A673 (cell line): Measurements from ENCODE around the gene ACSF3.

Experiments used
- CTCF ChIP-seq: fragments of 300-800, 200-600 bp; sonication (generic); conservative IDR thresholded peaks from 2 replicates; pipeline ENCODE4 v1.5.1; 2017; ENCODE audit warnings: low read depth, mild to moderate bottlenecking, antibody characterized with exemption, low read length, moderate library complexity, mixed read lengths
- EZH2 ChIP-seq: fragments of 200-600 bp; sonication (generic); IDR thresholded peaks from 2 replicates; pipeline ENCODE4 v1.6.1; 2017; ENCODE audit warnings: borderline replicate concordance, low read depth, mild to moderate bottlenecking, mixed read lengths, antibody characterized with exemption, low read length; ENCODE audit not compliant: poor library complexity, severe bottlenecking

GRCh38 chr16:89192956-89193575 lies 99.4 kb downstream of the ACSF3 start:
- no peak for TF ChIP-seq CTCF
- no peak for TF ChIP-seq EZH2
